HG03175 (cell line): ENCODE measurements around the gene EID3.
"Not testable (repeated sequence)": the region's sequence is repeated elsewhere in the genome, so short reads cannot be mapped to it uniquely, and the experiment has no call there.

ENCODE experiments used
- ATAC-seq: cut with Tn5 transposase; IDR thresholded peaks from one replicate; pipeline ENCODE4 v1.9.1; 2021; ENCODE audit warnings: mild to moderate bottlenecking, moderate library complexity; ENCODE audit not compliant: unreplicated experiment

Gene EID3

GRCh38 chr12:104303538-104304151 lies at the start of gene EID3:
Gene EID3 (plus strand): TSS chr12:104303739. CDS start chr12:104303935, 196 bp downstream.
- ATAC-seq: peak; percentile 95

- ATAC-seq: no peak
These were observed 45.5 kb upstream of the EID3 start for GRCh38 chr12:104257913-104258472.

- ATAC-seq: no peak
These were observed 45.0 kb upstream of the EID3 start for GRCh38 chr12:104258476-104259067.

- no peak for ATAC-seq
These were observed 40.5 kb upstream of the EID3 start for GRCh38 chr12:104263026-104263425.

- ATAC-seq: no peak
These were observed 39.8 kb upstream of the EID3 start for GRCh38 chr12:104263580-104264358.

- not testable (repeated sequence) for ATAC-seq
These were observed 38.1 kb upstream of the EID3 start for GRCh38 chr12:104265436-104265835.

- no peak for ATAC-seq
These were observed 30.6 kb upstream of the EID3 start for GRCh38 chr12:104272938-104273337.

- ATAC-seq: no peak
These were observed 30.0 kb upstream of the EID3 start for GRCh38 chr12:104273503-104273902.

GRCh38 chr12:104274811-104275210 lies 28.7 kb upstream of the EID3 start:
- ATAC-seq: no peak

GRCh38 chr12:104275689-104276088 lies 27.9 kb upstream of the EID3 start:
- ATAC-seq: no peak

- no peak for ATAC-seq
These were observed 27.0 kb upstream of the EID3 start for GRCh38 chr12:104276273-104277131.

- no peak for ATAC-seq
These were observed 24.4 kb upstream of the EID3 start for GRCh38 chr12:104279164-104279563.

- ATAC-seq: no peak
These were observed 23.4 kb upstream of the EID3 start for GRCh38 chr12:104280111-104280510.

- no peak for ATAC-seq
These were observed 22.7 kb upstream of the EID3 start for GRCh38 chr12:104280717-104281458.

GRCh38 chr12:104281636-104282035 lies 21.9 kb upstream of the EID3 start:
- no peak for ATAC-seq

- no peak for ATAC-seq
These were observed 21.4 kb upstream of the EID3 start for GRCh38 chr12:104282109-104282508.

GRCh38 chr12:104285740-104286515 lies 17.6 kb upstream of the EID3 start:
- no peak for ATAC-seq

GRCh38 chr12:104286516-104287482 lies 16.7 kb upstream of the EID3 start:
- ATAC-seq: peak; percentile 91
